HG02852 (cell line): ENCODE measurements around the gene OSBPL3.
"Not testable (repeated sequence)": the region's sequence is repeated elsewhere in the genome, so short reads cannot be mapped to it uniquely, and the experiment has no call there.

ENCODE experiments used
- ATAC-seq: cut with Tn5 transposase; IDR thresholded peaks from one replicate; pipeline ENCODE4 v1.9.1; 2021; ENCODE audit warnings: mild to moderate bottlenecking, moderate library complexity; ENCODE audit not compliant: unreplicated experiment

The OSBPL3 gene

DNA sequence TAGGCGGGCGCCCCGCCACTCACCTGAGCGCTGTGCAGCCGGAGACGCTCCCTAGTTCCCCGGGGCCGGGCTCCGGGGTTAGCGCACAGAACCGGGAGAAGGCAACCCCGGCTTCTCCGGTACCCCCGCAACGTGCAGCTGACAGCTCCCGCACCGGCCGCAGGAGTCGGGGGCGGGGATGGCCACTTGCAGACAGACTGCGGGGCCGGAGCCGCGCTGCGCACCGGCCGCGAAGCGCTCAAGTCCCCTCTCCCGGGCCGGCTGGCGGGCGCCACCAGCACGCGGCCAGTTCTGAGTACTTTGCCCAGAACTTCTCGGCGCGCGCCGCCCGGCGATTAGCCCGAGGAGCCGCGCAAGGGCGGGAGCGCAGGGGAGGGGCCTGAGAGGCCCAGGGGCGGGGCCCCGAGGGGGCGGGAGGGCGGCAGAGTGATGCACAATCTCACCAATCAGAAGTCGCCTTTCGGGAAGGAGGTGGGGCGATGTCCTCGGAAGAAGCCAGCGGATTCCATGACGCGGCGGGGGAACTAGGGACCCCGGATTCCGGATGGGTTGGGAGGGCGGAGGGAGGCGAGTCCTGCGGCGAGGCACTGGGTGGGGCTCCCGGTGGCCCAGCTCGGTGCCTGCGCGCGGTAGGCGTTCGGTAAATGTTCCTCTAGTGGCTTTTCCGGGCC, at the start of gene OSBPL3:
TSS of gene OSBPL3 (minus strand) at position 316 of the 671 bp plus-strand sequence. CDS start 87,706 bp downstream, outside the sequence.
- ATAC-seq, result peak; percentile 69

- ATAC-seq, result no peak
Observed at GRCh38 chr7:25029075-25029474, 49.1 kb upstream of the OSBPL3 start.

GRCh38 chr7:25028370-25029021, 48.5 kb upstream of the OSBPL3 start:
- no peak for ATAC-seq

DNA sequence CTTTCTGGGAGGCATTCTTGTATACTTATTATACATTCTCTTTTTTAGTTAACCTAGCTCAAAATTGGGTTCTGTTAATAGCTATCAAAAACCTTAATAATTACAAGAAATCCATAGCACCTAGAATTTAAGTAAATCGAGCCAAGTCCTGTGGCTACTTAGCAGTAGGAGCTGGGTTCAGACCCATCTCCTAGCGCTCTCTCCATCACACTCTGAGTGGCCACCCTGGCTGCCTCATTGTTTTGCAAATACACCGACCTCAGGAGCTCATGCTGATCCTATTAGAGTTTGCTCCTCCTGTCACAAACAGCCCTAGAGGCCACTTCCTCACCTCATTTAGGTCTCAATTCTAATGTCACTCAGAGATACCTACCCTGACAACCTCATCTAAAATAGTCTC, 46.2 kb upstream of the OSBPL3 start:
- ATAC-seq, result no peak

DNA sequence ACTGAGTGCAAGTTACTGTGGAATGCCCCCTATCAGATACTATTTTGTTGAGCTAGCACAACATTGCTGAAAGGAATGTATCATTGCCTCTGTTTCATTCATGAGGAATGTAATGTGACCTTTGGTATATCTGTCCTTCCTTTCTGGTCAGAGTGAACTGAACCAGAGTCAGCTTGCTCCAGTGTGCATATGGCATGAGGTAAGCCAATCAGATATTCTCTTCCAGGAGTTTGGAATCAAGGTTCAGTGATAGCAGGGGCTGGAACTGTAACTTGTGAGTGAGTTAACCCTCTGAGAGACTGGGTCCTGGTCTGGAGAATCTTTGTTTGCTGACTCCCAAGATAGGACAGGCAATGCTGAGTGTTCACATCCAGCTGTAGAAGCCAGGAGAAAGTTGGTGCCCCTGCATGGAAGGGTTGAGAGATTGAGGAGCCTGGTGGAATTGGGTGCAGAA, 45.3 kb upstream of the OSBPL3 start:
- ATAC-seq, result no peak

- no peak for ATAC-seq
Observed at GRCh38 chr7:25024066-25024465, 44.1 kb upstream of the OSBPL3 start.

GRCh38 chr7:25017671-25018070, 37.7 kb upstream of the OSBPL3 start:
- ATAC-seq, result not testable (repeated sequence)

DNA sequence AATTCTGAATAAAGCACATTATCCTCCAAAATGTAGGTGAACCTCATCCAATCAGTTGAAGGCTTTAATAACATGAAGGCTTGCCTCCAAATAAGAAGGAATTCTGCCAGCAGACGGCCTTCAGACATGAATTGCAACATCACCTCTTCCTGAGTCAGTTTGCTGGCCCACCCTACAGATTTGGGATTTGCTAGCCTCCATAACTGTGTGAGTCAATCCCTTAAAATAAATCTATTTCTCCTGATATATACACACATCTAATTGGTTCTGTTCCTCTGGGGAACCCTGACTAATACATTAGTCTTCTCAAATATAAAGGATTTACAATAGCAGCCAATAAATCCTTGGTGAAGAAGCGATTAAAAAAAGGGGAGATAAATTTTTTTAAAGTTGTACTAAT, 34.8 kb upstream of the OSBPL3 start:
- no peak for ATAC-seq

GRCh38 chr7:25012710-25013109, 32.7 kb upstream of the OSBPL3 start:
- ATAC-seq, result not testable (repeated sequence)

GRCh38 chr7:25012254-25012653, 32.3 kb upstream of the OSBPL3 start:
- no peak for ATAC-seq

- no peak for ATAC-seq
Observed at GRCh38 chr7:25009257-25009656, 29.3 kb upstream of the OSBPL3 start.

DNA sequence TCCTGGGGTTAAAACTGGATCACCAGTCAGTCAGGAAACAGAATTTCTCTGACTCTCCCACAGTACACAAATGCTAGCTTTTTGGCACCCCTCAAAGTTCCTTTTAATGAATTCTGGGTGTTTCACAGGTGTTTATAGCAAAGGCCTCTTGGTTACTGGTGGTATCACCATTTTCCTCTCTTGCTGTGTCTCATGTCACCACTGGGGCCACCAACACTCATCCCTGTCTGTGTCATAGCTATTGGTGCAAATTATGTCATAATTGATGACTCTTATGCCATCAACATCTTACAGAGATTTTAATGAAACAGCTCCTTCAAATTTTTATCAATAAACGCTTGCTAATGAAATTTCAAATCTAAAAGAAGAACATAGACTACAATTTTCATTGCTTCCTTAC, 27.7 kb upstream of the OSBPL3 start:
- no peak for ATAC-seq

- no peak for ATAC-seq
Observed at GRCh38 chr7:25006276-25006675, 26.3 kb upstream of the OSBPL3 start.

DNA sequence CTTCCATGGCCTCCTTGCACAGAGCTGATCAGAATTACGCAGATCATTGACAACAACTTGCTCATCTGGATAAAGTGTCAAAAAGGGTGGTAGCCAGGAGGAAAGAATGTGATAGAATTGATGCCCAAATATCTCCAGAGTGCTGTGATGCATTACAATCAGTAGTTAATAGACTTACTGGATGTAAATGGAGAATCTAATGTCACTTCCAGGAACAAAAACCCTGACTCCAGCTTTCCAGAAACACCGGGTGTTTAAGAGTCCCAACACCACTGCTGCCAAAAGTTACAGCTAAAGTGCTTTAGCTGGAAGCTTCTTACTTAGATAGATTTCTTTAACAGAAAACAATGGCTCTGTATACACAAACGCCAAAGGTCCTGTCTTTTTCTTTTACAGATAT, 25.7 kb upstream of the OSBPL3 start:
- ATAC-seq, result no peak

DNA sequence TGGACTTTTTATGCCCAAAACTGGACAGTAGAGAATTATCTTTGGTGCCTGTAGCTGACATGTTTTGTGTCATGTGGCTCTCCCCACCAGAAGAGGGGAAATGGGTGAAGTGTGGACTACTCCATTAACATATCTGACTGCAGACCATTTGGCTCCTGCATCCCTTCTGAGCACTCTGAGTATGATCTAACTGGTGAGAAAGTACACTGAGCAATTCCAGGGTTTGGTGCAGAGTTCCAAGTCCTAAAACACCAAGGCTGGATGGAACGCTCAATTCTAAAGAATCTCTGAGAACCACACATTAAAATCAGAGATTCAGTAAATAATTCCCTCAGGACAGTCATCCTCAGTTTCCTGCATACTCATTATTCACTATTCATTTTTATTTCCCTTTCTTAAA, 22.8 kb upstream of the OSBPL3 start:
- no peak for ATAC-seq

- ATAC-seq, result no peak
Observed at GRCh38 chr7:24995466-24995865, 15.5 kb upstream of the OSBPL3 start.

GRCh38 chr7:24992314-24992713, 12.3 kb upstream of the OSBPL3 start:
- ATAC-seq, result no peak

GRCh38 chr7:24991353-24991752, 11.4 kb upstream of the OSBPL3 start:
- no peak for ATAC-seq

DNA sequence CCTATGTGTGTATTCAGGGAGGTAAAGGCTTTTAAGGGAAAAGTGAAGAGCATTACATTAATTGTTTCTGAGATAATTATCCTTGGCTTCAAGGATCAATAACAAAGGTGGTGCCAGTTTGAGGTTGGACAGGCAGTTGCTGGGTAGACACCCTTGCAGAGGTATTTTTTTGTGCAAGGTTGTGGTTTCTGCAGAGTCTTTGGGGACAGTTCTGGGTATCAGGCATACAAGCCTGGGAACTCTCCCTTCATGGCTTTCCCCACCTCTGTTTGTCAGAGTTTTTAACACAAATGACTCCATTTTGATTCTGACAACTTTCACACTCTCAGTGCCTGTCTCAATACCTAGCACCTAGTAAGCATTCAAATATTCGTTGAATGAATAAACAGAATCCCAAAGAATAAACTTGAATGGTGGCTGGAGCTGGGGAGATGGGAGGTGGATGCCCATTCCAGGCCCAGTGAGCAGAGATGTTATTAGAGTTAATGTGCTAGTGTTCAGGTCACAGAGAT, 7.4 kb upstream of the OSBPL3 start:
- ATAC-seq, result no peak

DNA sequence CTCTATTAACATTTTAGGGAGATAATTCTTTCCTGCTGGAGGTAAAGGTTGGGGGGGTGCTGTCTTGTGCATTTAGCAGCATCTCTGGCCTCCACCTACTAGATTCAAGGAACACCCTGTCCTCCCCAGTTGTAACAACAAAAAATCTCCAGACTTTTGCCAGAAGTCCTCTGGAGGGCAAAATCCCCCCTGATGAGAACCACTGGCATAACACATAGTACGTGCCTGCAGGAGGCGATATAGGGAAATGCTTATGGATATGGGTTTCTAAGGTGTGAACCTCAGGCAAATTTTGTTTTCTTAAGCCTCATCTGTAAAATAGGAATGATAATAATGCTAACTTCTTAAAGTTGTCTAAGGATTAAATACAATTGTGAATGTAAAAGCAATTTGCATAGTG, 2.9 kb upstream of the OSBPL3 start:
- ATAC-seq, result no peak

GRCh38 chr7:24981171-24981951, 1.4 kb upstream of the OSBPL3 start:
- no peak for ATAC-seq
